GM19324 (cell line): ENCODE results near the gene TXK.

Experiments
- ATAC-seq: cut with Tn5 transposase; IDR thresholded peaks from one replicate; pipeline ENCODE4 v1.9.1; 2021; ENCODE audit warnings: mild to moderate bottlenecking, moderate library complexity; ENCODE audit not compliant: unreplicated experiment, low FRiP score

The TXK gene

DNA sequence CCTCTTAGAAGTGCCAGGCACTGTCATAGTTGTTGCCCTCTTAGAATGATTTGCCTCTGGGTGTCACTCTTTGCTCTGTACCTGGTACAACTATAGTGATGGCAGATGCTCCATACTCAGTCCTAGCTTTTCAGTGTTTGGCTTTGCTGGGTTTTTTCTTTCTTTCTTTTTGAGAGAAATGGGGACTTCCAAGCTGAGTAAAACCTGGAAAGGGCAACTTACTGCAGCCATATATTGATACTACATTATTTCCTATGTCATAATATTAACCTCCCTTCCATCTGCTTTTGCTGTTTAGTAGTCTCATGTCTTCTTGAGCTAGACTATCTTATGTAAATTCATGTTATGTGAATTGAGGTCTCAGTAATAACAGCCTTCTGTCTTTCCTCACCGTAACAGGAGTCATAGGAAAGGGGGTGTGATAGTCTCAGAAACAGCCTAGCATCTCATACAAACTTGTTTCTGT, 68.4 kb downstream of the TXK start:
- ATAC-seq, result no peak

DNA sequence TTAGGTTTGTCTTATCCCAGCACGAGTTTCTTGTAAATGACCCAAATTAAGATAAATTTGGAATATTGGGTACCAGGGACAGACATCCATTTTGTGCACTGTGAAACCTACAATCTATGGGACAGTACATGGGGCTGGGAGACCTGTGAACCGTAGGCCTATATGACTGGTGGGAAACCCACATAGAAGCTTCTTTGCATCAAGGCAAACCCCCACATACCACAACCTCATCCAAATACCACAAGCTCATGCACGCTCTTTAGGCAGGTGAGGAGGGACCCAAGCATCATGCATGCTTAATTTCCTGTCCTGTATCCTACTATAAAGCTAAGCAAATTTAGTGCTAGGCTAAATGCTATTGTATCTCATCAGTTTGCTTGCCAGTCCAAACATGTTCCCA, 69.7 kb downstream of the TXK start:
- ATAC-seq, result no peak

DNA sequence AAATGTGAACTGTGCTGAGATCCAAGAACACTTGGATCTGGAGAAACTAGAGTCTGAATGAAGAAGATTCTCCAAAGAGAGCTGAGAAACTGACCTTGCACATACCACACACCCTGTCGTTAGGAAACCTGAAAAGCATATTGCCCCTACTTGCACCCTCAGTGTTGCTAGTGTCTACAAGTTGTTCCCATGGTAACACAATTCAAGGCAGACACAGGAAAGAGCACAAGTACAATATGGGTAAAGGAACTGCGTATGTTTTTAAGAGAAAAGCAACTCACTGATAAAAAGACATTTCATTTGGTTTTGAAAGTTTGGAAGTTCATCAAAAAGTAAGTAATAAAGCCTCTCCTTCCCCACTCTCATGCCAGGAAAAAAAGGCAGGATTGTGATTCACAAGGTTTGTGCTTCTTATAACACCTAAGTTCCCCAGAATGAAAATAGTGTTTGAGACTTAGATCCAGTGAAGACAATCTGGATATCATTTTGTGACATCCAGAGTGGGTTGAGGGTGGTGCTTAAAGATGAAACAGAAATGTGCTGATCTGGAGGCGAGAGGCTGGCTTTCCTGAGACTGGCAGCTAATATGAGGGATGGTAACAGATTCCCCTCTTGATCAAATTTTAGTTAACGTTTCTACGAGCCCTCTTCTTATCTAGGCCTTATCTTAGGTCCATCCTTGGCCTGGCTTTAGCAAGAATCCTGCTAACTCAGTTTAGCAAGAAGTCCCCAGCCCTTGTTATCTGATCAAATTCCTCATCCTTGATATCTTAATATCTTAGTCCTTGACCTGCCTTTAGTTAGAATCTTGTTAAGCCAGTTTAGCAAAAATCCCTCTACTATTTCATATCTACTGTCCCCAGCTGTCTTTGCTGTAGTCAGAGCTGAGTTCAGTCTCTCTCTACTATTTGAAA, 75.2 kb downstream of the TXK start:
- ATAC-seq, result no peak

DNA sequence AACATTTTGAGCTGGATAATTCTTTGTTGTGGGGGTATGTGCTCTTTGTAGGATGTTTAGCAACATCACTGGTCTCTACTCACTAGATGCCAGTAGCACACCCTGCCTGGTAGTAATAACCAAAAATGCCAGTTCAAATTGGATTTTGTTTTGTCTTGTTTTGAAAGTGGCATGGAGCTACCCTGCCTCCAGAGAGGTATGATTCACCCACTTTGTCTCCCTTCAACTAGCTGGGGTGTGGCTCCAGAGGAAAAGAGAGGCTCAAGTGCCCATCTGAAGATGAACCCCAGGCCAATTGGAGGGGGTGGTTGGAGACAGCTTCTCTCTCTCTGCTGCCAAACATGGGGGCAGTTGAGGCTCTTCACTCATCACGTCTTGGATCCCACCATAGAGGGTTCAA, 83.0 kb downstream of the TXK start:
- ATAC-seq, result no peak

DNA sequence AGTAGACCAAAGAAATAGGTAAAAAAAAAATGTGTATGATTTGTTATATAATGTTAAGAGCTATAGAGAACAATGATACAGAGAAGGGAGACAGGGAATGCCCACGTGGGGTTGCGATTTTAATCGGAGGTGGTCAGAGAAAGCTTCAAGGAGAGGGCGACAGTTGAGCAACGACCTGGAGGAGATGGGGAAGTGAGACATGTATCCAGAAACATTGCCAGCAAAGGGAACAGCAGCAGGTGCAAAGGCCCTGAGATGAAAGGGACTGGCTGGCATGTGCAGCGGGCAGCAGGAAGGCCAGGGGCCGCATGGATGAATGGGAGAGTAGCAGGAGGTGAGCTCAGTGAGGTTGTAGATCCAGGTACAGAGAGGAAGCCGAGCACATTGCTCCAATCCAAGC, 84.6 kb downstream of the TXK start:
- ATAC-seq, result no peak

DNA sequence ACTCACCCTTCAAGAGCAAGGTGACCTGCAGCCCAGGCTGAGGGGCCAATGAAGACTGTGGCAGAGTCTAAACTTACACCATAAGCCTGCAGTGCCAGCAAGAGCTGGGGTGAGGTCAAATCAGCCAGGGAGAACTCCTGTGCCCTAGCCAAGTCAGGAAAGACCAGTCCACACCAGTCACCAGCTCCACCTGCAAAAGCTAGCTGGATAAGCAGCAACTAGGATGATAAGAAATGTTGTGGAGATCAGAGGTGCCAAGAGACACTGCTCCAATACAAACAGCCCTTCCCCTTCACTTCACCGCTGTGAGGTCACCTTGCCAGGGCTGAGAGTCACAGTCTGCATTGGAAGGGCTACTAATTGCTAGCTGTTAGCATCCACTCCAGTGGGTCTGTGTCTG, 86.2 kb downstream of the TXK start:
- no peak for ATAC-seq

DNA sequence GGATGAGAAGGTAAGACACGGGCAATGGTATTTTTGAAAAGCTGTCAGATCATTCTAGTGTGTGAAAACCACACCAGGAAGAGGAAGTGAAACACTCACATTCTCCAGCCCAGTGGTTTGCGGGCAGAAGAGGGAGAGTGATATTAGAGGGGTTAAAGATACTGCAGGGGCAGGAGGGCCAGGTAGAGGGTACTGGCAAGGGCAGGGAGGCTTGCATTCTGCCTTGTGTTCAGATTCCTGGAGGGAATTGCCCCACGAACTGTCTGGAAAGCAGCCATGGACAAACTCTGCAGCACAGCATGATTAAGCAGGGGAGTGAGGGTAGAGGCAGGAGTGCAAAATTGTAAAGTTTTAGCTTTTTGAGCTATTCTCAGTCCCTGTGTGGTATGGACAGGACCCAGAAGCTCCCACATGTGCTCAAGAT, 86.6 kb downstream of the TXK start:
- ATAC-seq, result peak; percentile 97

DNA sequence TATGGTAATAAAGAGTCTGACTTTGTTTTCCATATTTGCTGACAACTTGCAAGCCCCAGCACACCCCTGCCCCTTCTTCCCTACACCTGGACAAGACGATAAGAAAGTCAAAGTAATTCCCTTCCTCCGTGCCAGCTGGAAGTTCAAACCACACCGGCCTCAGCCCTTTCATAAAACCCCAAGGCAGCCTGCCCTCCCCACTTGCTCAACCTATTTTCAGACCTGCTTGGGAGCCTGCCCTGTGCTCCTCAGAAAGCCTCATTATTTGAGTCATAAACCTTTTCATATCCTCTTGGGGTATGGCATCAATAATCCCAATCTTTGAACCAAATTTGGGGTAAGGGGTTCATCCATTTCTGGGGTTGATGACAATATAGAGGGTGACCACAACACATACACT, 88.0 kb downstream of the TXK start:
- no peak for ATAC-seq

DNA sequence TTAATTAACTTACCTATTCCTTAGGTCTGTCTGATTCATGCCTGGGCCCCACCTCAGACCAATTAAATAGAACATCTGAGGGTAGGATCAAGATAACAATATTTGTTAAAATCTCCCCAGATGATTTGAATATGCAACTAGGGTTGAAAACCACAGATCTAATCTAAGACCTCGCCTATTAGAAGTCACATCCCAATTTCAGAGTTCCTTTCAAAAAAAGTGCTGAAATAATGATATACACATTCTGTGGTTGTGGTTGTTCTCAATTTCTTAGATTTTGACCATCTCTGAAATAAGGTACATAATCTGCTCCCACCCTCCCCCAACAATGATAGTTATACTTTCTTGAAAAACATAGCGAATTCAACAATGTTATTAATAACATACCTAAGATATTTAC, 89.8 kb downstream of the TXK start:
- ATAC-seq, result no peak

DNA sequence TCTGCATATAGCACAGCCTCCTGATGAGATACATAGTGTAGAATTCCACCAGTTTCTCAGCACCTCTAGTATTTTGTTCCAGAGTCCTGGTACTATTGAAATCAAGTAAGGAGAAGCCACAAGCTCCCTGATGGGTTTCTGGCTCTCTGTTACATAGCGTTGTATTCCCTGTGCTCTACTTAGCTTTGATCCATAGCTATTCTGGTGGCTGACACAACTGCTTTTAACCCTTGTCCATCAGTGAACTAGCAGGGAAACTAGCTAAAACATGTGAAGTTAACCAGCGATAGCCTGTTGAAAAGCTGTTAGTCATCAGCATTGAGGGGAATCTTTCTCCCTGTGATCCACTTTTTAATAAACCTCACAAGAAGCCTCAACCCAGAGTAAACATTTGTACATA, 90.5 kb downstream of the TXK start:
- no peak for ATAC-seq

DNA sequence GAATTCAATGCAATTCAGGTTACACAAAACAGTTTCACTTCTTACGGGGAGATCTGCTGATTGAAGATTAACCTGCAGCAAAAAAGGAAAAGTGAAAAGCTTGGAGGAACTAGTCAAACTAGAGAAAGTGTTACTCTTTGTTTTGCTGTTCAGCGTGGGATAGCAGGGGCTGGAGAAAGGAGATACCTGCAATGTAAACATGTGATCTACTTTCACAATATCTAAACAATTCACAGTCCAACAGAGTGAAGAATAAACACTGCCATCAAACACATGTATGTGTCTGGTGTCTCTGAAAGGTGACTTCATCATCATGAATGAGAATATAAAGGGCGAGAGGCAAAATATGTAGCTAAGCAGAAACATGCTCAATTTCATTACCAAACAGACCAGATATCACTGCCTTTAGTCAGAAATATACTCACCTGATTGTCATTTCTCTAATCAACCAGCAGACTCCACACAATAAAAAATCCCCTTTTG, 91.0 kb downstream of the TXK start:
- no peak for ATAC-seq

DNA sequence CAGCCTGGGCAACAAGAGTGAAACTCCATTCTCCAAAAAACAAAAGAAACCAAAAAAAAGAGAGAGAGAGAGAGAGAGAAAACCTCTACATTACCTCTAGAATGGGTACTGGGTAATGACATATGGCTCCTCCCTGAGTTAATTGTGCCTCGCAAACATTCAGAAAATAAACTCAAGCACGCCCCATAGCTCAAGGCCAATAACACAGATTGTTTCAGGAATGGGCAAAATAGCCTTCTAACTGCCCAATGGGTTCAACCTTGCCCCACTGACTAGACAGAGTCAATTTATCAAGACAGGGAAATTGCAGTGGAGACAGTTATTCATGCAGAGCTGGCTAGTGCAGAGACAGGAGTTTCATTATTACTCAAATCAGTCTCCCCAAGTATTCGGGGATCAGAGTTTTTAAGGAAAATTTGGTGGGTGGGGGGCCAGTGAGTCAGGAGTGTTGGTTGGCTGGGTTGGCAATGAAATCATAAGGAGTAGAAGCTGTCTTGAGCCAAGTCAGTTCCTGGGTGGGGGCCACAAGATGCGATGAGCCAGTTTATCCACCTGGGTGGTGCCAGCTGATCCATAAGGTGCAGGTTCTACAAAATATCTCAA, 92.4 kb downstream of the TXK start:
- no peak for ATAC-seq

DNA sequence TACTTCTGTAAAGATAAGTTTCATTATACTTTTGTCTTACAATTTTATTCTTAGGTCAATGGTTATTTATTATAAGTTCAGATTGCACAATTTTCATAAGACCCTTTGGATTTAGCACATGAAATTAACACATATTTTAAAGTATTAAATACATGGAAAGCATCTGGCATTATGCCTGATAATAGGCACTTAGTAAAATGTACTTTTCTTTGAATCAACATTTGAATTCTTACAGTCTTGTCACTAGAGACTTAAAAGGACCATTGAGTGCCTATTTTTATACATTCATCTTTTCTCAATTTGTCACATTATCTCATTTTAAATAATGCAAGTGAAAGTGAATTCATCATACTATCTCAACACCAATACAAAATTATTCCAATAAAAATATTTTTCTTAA, 94.5 kb downstream of the TXK start:
- no peak for ATAC-seq

DNA sequence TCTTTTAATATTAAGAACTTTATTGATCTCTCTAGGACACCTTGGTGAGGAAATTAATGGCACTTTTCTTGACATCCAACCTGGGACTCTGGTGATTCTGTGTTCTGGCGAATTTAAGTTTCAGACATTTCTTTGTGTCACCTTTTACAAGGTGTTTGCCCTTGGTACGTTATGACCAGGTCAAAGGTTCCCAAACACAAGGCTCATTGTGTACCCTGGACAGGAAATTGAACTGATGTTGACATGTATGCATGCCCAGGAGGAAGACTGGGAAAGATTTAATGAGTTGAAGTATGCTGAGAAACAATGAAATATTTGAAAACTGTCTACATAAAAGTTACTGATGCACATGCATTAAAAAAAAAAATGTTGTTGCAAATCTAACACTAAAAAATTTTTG, 95.4 kb downstream of the TXK start:
- no peak for ATAC-seq

DNA sequence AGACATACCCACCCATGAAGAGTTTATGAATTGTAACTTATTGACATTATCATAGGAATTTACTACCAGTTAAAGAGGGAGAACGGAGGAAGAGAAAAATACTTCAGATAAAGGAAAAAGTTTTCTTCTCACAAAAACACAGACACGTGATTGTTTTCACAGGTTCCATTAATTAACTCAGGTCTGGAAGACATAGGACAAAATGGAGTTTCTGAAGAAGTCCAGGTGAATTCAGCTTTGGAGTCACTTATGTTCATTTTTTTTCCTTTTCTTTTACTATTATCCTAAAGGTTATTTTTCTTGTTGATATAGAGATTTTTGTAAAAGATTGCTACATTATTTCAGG, 97.0 kb downstream of the TXK start:
- ATAC-seq, result no peak

DNA sequence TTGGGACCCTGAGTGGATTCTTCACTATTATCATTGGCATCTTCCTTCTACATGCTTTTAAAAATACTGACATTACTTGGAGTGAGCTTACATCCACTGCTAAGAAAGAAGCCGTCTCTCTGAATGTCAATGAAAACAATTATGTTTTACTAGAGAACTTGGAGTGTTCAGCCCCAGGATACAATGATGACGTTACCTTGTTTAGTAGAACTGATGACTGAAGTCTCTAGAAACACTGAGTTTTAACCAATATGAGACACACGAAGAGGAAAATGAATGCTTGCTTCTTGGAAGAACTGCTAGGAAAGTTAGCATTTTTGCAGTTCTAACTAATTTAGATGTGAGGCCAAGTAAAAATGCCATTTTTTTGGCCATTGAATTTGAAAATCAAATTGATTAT, 98.1 kb downstream of the TXK start:
- no peak for ATAC-seq

DNA sequence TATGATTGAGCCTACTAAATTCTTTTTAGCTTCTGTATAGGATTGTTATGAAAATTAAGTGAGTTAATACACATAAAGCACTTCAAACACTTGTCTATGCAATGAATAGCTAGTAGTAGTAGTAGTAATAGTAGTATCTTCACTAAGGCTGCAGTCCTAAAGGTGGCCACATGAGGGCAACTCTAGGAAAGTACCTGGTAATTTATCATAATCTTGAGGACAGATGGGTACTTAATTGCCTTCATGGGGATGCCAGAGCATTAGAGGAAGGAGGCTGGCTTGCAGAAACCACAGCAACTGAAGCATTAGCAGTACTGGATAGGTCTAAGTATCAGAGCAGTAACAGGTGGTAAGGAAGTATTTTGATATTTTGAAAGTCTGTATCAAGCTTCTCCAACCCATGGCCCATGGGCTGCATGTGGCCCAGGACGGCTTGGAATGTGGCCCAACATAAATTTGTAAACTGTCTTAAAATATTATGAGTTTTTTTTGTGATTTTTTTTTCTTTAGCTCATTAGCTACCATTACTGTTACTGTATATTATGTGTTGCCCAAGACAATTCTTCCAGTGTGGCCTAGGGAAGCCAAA, 100.1 kb downstream of the TXK start:
- no peak for ATAC-seq

DNA sequence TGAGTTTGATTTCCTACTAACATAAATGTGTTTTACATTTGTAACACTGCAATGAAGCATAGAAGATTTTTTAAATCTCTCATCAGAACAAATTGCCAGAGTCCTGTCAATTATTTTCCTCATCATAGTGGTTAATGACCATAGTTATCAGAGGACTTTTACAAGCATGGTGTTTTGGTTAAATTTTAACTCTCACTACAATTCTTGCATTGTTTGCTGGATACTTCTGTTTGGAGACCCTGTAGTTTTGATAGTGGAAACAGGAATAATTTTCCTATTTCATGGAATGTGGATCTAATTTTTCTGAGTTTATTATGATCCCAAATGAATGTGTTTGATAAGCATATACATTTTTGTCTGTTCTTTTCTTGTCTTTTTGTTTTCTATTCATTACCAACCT, 100.6 kb downstream of the TXK start:
- ATAC-seq, result no peak

DNA sequence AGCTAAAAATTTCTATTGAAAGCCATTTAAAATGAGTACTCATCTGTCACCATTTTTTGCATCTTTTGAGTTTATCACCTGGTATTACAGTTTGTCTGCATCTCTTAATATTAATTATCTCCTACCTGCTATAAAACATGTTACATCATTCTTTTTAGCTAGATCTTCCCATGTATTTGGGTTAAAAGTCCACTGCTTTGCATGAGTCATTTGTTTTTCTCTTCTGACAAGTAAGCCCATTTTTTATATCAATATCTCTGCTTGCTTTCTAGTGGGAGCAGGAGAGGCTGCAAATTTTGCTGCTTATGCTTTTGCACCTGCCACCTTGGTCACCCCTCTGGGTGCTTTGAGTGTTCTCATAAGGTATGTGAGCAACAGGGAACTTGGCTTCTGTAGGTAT, 101.3 kb downstream of the TXK start:
- ATAC-seq, result no peak

DNA sequence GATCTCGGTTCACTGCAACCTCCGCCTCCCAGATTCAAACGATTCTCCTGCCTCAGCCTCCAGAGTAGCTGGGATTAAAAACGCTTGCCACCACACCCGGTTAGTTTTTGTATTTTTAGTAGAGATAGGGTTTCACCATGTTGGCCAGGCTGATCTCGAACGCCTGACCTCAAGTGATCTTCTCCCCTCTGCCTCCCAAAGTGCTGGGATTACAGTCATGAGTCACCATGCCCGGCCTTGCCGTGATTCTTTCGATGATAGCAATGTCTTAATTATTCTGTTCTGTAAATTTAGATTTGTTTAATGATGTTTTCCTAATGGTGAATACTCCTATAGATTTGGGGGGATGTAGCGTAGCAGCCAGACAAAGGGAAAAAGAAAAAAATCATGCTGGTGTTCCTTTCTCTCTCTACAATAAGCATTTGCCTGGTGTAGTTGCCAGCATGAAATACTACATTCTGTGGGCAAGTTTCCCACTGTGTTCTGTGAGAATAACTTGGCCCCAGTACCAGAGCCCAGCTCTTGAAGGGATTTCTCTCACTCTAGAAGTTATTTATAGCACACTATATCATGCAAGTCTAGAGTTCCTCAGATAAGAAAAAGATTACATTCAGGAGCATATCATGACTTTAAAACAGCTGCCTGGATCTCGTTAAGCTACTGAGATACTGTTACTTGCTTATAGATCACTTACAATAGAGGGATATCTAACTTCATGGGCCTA, 102.1 kb downstream of the TXK start:
- no peak for ATAC-seq

DNA sequence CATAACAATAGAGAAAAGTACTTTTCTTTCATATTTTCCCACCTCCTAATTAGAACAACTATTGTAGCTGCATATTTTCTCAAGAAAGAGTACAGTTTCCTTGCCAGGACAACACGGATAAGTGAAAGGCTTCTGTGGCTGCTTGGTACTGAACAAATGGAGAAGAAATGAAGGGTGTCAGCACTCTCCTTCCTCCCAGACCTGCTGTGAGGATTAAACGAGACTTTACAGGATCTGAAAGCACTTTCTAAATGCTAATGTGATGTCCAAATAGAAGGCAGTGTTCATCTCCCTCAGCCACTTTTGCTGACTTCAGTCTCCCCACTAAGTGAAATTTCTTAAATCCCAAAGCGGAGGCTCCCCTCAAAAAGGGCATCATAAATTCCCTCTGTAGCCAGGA, 103.6 kb downstream of the TXK start:
- no peak for ATAC-seq
